H1 (cell line): ENCODE measurements around the gene NADSYN1. TPM values are rescaled to one million over a fixed set of nuclear protein-coding genes. Genes with fewer than 3 reads are reported as not detected.

Experiments used
- CTCF ChIA-PET: fragments of 300-600 bp; sonication (Branson Sonifier 250); formaldehyde crosslinking; loops from one replicate; lab custom pipeline; 2021; ENCODE audit not compliant: partially characterized antibody; lab: Charles Lee
- POLR2A ChIA-PET: fragments of 300-600 bp; sonication (Branson Sonifier 250); formaldehyde crosslinking; loops from one replicate; lab custom pipeline; 2021; ENCODE audit warnings: inconsistent platforms; ENCODE audit not compliant: partially characterized antibody; lab: Charles Lee
- DNase-seq, 2 experiments: peaks; one replicate each; pipeline versions ENCODE4 v3.0.0 to v3.0.0-alpha.2; 2010 to 2022; ENCODE audit warnings: low spot score in 2 of 2, low read depth in 1 of 2, mixed read lengths in 1 of 2
- FAIRE-seq: peaks from 2 replicates; lab custom pipeline; 2011; peaks lifted over from hg19 to GRCh38; lab: Jason Lieb, UNC
- H2AFZ ChIP-seq: 2 replicates; pipeline ENCODE4 v1.8.1; 2012; ENCODE audit warnings: low read length, inconsistent platforms
- H2AK5ac ChIP-seq: 2 replicates; pipeline ENCODE4 v1.6.1; 2013; ENCODE audit warnings: low read depth, low read length
- H2BK120ac ChIP-seq: replicated peaks from 2 replicates; pipeline ENCODE3; 2013; ENCODE audit warnings: low read depth, low read length, inconsistent platforms
- H2BK12ac ChIP-seq: 2 replicates; pipeline ENCODE4 v1.6.1; 2013; ENCODE audit warnings: low read depth, low read length
- H2BK15ac ChIP-seq: 2 replicates; pipeline ENCODE4 v1.6.1; 2013; ENCODE audit warnings: low read length
- H2BK20ac ChIP-seq: 2 replicates; pipeline ENCODE4 v1.6.1; 2013; ENCODE audit warnings: low read length
- H2BK5ac ChIP-seq: 2 replicates; pipeline ENCODE4 v1.6.1; 2013; ENCODE audit warnings: low read depth, low read length
- H3K14ac ChIP-seq: 2 replicates; pipeline ENCODE4 v1.6.1; 2013; ENCODE audit warnings: inconsistent platforms; ENCODE audit not compliant: insufficient read length
- H3K18ac ChIP-seq: 2 replicates; pipeline ENCODE4 v1.6.1; 2013; ENCODE audit warnings: low read length; ENCODE audit errors: extremely low read depth
- H3K23ac ChIP-seq: 2 replicates; pipeline ENCODE4 v1.6.1; 2013; ENCODE audit warnings: inconsistent platforms; ENCODE audit not compliant: insufficient read length
- H3K23me2 ChIP-seq: 2 replicates; pipeline ENCODE4 v1.6.1; 2013; ENCODE audit warnings: low read depth, low read length
- H3K27ac ChIP-seq: 2 replicates; pipeline ENCODE4 v1.6.1; 2011; ENCODE audit warnings: low read depth, low read length, inconsistent platforms
- H3K27me3 ChIP-seq, 4 experiments: replicated peaks in 1 of 4; 1 replicate in 1 of 4; 2 replicates in 3 of 4; pipeline versions ENCODE4 v1.6.1 to v1.8.1; 2011 to 2013; ENCODE audit warnings: low read length in 3 of 4, mild to moderate bottlenecking in 3 of 4, inconsistent platforms in 2 of 4, mixed read lengths in 2 of 4, moderate library complexity in 1 of 4; ENCODE audit not compliant: control insufficient read depth in 3 of 4, insufficient read depth in 3 of 4; ENCODE audit errors: extremely low read depth in 1 of 4
- H3K36me3 ChIP-seq, 4 experiments: 2 replicates each; pipeline versions ENCODE4 v1.6.1 to v1.8.1; 2011 to 2013; ENCODE audit warnings: mild to moderate bottlenecking in 4 of 4, low read length in 3 of 4, moderate library complexity in 2 of 4, control low read depth in 1 of 4, inconsistent platforms in 1 of 4; ENCODE audit not compliant: insufficient read depth in 4 of 4, control insufficient read depth in 2 of 4
- H3K4ac ChIP-seq: replicated peaks from 2 replicates; pipeline ENCODE3; 2013; ENCODE audit warnings: low read length, low read depth, mixed read lengths, inconsistent platforms; ENCODE audit not compliant: insufficient read length
- H3K4me1 ChIP-seq, 4 experiments: replicated peaks in 1 of 4; 1 replicate in 1 of 4; 2 replicates in 3 of 4; pipeline versions ENCODE4 v1.6.1 to v1.8.1; 2011 to 2013; ENCODE audit warnings: low read length in 3 of 4, inconsistent platforms in 2 of 4, mixed read lengths in 1 of 4; ENCODE audit not compliant: insufficient read depth in 4 of 4, control insufficient read depth in 3 of 4
- H3K4me2 ChIP-seq, 2 experiments: 2 replicates each; pipeline versions ENCODE4 v1.6.1 to v1.8.1; 2011 to 2013; ENCODE audit warnings: low read depth in 2 of 2, low read length in 2 of 2, control low read depth in 1 of 2, inconsistent platforms in 1 of 2, mild to moderate bottlenecking in 1 of 2; ENCODE audit not compliant: insufficient read depth in 1 of 2
- H3K4me3 ChIP-seq, 4 experiments: fragments of 200-600, 300-600 bp in 1 of 4; sonication (generic), shearing (Covaris generic), sonication (Bioruptor Twin) in 1 of 4; 2 replicates each; pipeline versions ENCODE4 v1.5.1 to v1.8.1; 2011 to 2016; ENCODE audit warnings: low read length in 4 of 4, low read depth in 3 of 4, control low read depth in 2 of 4, inconsistent platforms in 2 of 4, mild to moderate bottlenecking in 2 of 4, mixed read lengths in 1 of 4, moderate library complexity in 1 of 4; ENCODE audit not compliant: insufficient read depth in 2 of 4; ENCODE audit errors: extremely low read depth in 1 of 4
- H3K56ac ChIP-seq: replicated peaks from 2 replicates; pipeline ENCODE3; 2013; ENCODE audit warnings: low read depth, mild to moderate bottlenecking, mixed read lengths, low read length, inconsistent platforms; ENCODE audit not compliant: insufficient read length
- H3K79me1 ChIP-seq: 2 replicates; pipeline ENCODE4 v1.6.1; 2013; ENCODE audit warnings: low read depth, low read length, control low read depth
- H3K79me2 ChIP-seq, 2 experiments: 2 replicates each; pipeline versions ENCODE4 v1.6.1 to v1.8.1; 2012 to 2013; ENCODE audit warnings: low read length in 2 of 2, mild to moderate bottlenecking in 2 of 2, inconsistent platforms in 1 of 2; ENCODE audit not compliant: insufficient read depth in 2 of 2, control insufficient read depth in 1 of 2
- H3K9ac ChIP-seq, 4 experiments: replicated peaks in 1 of 4; 1 replicate in 1 of 4; 2 replicates in 3 of 4; pipeline versions ENCODE4 v1.6.1 to v1.8.1; 2011 to 2013; ENCODE audit warnings: low read depth in 3 of 4, low read length in 3 of 4, control low read depth in 2 of 4, mild to moderate bottlenecking in 2 of 4, moderate library complexity in 2 of 4, inconsistent platforms in 1 of 4; ENCODE audit errors: extremely low read depth in 1 of 4
- H3K9me3 ChIP-seq, 2 experiments: 2 replicates each; pipeline versions ENCODE4 v1.6.1 to v1.8.1; 2012 to 2013; ENCODE audit warnings: mild to moderate bottlenecking in 2 of 2, moderate library complexity in 2 of 2, control low read depth in 1 of 2, inconsistent platforms in 1 of 2, low read depth in 1 of 2, low read length in 1 of 2, mixed read lengths in 1 of 2; ENCODE audit not compliant: insufficient read depth in 2 of 2
- H4K20me1 ChIP-seq, 2 experiments: replicated peaks in 1 of 2; 2 replicates each; pipeline versions ENCODE3 to v1.8.1; 2011 to 2013; ENCODE audit warnings: inconsistent platforms in 2 of 2, low read length in 2 of 2, mild to moderate bottlenecking in 1 of 2; ENCODE audit not compliant: insufficient read depth in 2 of 2, control insufficient read depth in 1 of 2
- H4K5ac ChIP-seq: 2 replicates; pipeline ENCODE4 v1.6.1; 2013; ENCODE audit warnings: low read length, low read depth, mixed read lengths, inconsistent platforms; ENCODE audit not compliant: insufficient read length
- H4K8ac ChIP-seq: 2 replicates; pipeline ENCODE4 v1.8.0; 2013; ENCODE audit warnings: mild to moderate bottlenecking, moderate library complexity, low read length, inconsistent platforms; ENCODE audit not compliant: insufficient read depth; ENCODE audit errors: extremely low read depth
- H4K91ac ChIP-seq: replicated peaks from 2 replicates; pipeline ENCODE3; 2013; ENCODE audit warnings: low read length, mixed read lengths, inconsistent platforms; ENCODE audit not compliant: insufficient read length
- CEBPB ChIP-seq: IDR thresholded peaks from 2 replicates; pipeline ENCODE4 v1.6.1; 2012; ENCODE audit warnings: low read depth, low read length
- WGBS, 2 experiments: shearing (Covaris generic) in 1 of 2; methylation state at CpG; one replicate each; pipeline versions ENCODE4 v1.1.6 to v1.1.7; 2013 to 2015; ENCODE audit warnings: low lambda C conversion rate in 2 of 2, mixed read lengths in 2 of 2, inconsistent platforms in 1 of 2, low coverage in 1 of 2, missing lambda C conversion rate in 1 of 2; ENCODE audit not compliant: insufficient replicate concordance in 2 of 2, insufficient coverage in 1 of 2, insufficient read length in 1 of 2; ENCODE audit errors: extremely low coverage in 1 of 2, missing lambda C conversion rate in 1 of 2; 5-methylcytosine and 5-hydroxymethylcytosine counted together
- polyA plus RNA-seq, 7 experiments: library from polyadenylated mRNA; depleted of rRNA in 3 of 7; stranded (reverse) in 5 of 7; unstranded in 2 of 7; fragments of >200 nt in 5 of 7; fragments of 200-250 nt in 2 of 7; gene quantifications; 1 replicate in 5 of 7; 2 replicates in 1 of 7; 4 replicates in 1 of 7; pipeline versions ENCODE4 v1.2.1 to v1.2.3, GENCODE V29; 2011 to 2013; ENCODE audit warnings: missing spikeins in 2 of 7, mixed read lengths in 2 of 7
- total RNA-seq: library from RNA; stranded (reverse); fragmentation: NEBNext Ultra II Directional; extraction: Animal tissue kit (Norgen Biotek cat#: 25700); gene quantifications from 2 replicates; pipeline ENCODE4 v1.2.1, GENCODE V29; 2021

Gene NADSYN1
- total and polyA plus RNA-seq, 2 of the 8 experiments (the other 6 are each of a cell fraction or from before 2014, with no cell fraction given) = 38.3 to 38.6 TPM

- Histone ChIP-seq H2AFZ (no peak overlapping the region), H3K9ac (no peak overlapping the region), H2BK20ac (no peak overlapping the region), H3K27me3 (no peaks in the 10 kb centered on the region), H4K5ac (no peak overlapping the region), H3K4me2 (peak overlapping the region; percentile 75; a peak in 2 of 4 replicates), H2AK5ac (no peak overlapping the region), H3K23me2 (peaks cover 14% of the 10 kb centered on the region), H3K79me1 (peaks cover 16% of the 10 kb centered on the region), H3K4ac (no peak overlapping the region), H3K56ac (no peak overlapping the region), H3K23ac (no peak overlapping the region), H2BK120ac (no peak overlapping the region)
- POLR2A ChIA-PET = interaction anchor here (1.5 to 2.2 kb wide), 2 partner anchors 9 to 13 kb away, joined by 3 to 5 read pairs; no protein-coding TSS in a partner anchor
- WGBS, 2 experiments = 100% methylated on average over 1 of the region's 1 CpG; no CpG with 5 or more reads in 1 of the 2 experiments
- no peak for TF ChIP-seq CEBPB
- TF ChIP-seq, all 59 proteins: peak for 0
- Histone ChIP-seq H3K9me3 (no peaks in the 10 kb centered on the region), H3K79me2 (peaks cover 0 to 53% of the 10 kb centered on the region in 2 experiments; a peak in 3 of 4 replicates), H3K4me1 (peaks cover 0 to 11% (median 2%) of the 10 kb centered on the region in 4 experiments; a peak in 3 of 7 replicates), H2BK12ac (no peak overlapping the region), H4K91ac (no peak overlapping the region), H3K27ac (no peak overlapping the region), H3K4me3 (no peak overlapping the region), H4K20me1 (peaks cover 5 to 20% of the 10 kb centered on the region in 2 experiments), H4K8ac (no peak overlapping the region), H3K14ac (no peak overlapping the region), H3K36me3 (peaks cover 27 to 62% (median 43%) of the 10 kb centered on the region in 4 experiments), H2BK5ac (no peak overlapping the region), H2BK15ac (no peak overlapping the region), H3K18ac (no peak overlapping the region)
- CTCF ChIA-PET = interaction anchor here (0.6 to 1.5 kb wide), 5 partner anchors 8 to 615 kb away, joined by 3 to 6 read pairs (median 4); no protein-coding TSS in a partner anchor
- no peak for DNase-seq
- FAIRE-seq = no peak
Observed at GRCh38 chr11:71446150-71446549, 6.9 kb upstream of the NADSYN1 start.
